ENCODE results near the gene MORN4.
"Not testable (repeated sequence)": the region's sequence is repeated elsewhere in the genome, so short reads cannot be mapped to it uniquely, and the experiment has no call there.

The MORN4 gene

DNA sequence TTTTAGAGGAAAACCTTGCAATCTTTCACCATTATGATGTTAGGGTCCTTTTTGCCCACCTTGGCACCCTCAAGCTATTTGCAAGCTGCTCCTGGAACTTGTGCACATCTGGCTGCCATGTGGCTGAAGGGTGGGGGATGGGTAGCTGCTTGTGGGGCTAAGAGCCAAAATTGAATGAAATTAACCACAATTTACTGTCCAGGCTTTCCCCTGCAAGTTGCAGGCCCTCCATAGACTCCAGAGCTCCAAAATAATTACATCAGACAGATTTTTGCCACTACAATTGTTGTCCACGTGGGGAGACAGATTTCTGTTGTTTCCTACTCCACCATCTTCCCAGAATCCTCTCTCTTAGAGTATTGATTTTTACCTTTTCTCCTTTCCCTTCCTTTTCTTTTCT, 26.3 kb upstream of the MORN4 start:
- no peak for TF ChIP-seq CTCF (IDR thresholded peaks at IDR 0.05; ENCODE audit: low read depth, low read length, missing control alignments)
- in situ Hi-C loops (cut with HindIII; ENCODE audit: low pct_ligation_motif_present, low sequenced_read_pairs): no loop called here
- Histone ChIP-seq H3K27me3 (replicated peaks) (no peaks in the 10 kb centered on the region), H3K4me3 (ENCODE audit: low read depth, low read length) (no peak overlapping the region), H3K27ac (no peak overlapping the region), H3K36me3 (replicated peaks) (peaks cover 38% of the 10 kb centered on the region)
- no peak for DNase-seq

DNA sequence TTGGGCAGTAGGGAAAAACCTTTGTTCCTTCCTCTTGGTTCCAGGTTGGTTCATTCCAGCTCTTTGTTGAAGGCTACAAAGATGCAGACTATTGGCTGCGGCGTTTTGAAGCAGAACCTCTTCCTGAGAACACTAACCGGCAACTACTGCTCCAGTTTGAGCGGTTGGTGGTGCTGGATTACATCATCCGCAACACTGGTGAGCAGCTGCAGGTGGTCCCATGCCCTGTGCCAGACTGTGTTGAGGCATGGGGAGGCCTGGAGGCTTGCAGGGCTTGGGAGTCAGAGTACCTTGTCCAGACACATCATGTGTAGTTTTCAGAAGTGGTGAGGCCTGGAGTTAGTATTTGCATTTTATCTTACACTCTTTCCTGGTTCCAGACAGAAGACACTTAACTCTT, 23.5 kb upstream of the MORN4 start:
- H3K27me3 ChIP-seq (replicated peaks): no peaks in the 10 kb centered on the region
- no peak overlapping the region for H3K4me3 ChIP-seq (ENCODE audit: low read depth, low read length)
- peaks cover 50% of the 10 kb centered on the region for H3K36me3 ChIP-seq (replicated peaks)
- no peak for TF ChIP-seq CTCF (IDR thresholded peaks at IDR 0.05; ENCODE audit: low read depth, low read length, missing control alignments)
- DNase-seq: no peak
- no peak overlapping the region for H3K27ac ChIP-seq
- in situ Hi-C loops (cut with HindIII; ENCODE audit: low pct_ligation_motif_present, low sequenced_read_pairs): no loop called here

DNA sequence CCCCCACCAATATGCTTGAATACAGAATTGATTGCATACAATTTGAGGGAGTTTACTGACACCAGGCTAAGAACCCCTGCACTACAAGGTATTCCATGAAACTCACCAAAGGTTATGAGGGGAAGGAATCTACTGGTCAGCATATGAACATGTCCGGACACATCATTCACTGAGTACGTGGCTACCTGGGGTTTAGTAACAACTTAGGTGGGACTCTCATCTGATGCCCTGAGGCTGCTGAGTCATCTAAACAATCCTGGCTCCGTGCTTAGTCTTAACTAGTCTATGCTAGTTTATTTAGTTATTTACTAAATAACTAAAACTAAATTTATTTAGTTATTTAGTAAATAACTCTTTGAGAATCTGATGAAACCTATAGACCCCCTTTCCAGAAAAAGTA, 18.5 kb upstream of the MORN4 start:
- Histone ChIP-seq H3K27ac (no peak overlapping the region), H3K36me3 (replicated peaks) (peaks cover 49% of the 10 kb centered on the region)

GRCh38 chr10:97650726-97651125, 17.4 kb upstream of the MORN4 start:
- no peak for TF ChIP-seq CTCF (IDR thresholded peaks at IDR 0.05; ENCODE audit: low read depth, low read length, missing control alignments)
- Histone ChIP-seq H3K27me3 (replicated peaks) (no peaks in the 10 kb centered on the region), H3K36me3 (replicated peaks) (peaks cover 48% of the 10 kb centered on the region), H3K4me3 (ENCODE audit: low read depth, low read length) (no peak overlapping the region), H3K27ac (no peak overlapping the region)
- DNase-seq: no peak
- in situ Hi-C loops (cut with HindIII; ENCODE audit: low pct_ligation_motif_present, low sequenced_read_pairs): no loop called here

More for the DNA sequence above, 18.5 kb upstream of the MORN4 start:
- in situ Hi-C loops (cut with HindIII; ENCODE audit: low pct_ligation_motif_present, low sequenced_read_pairs): no loop called here
- TF ChIP-seq CTCF (IDR thresholded peaks at IDR 0.05; ENCODE audit: low read depth, low read length, missing control alignments): no peak
- no peaks in the 10 kb centered on the region for H3K27me3 ChIP-seq (replicated peaks)
- H3K4me3 ChIP-seq (ENCODE audit: low read depth, low read length): no peak overlapping the region
- no peak for DNase-seq

DNA sequence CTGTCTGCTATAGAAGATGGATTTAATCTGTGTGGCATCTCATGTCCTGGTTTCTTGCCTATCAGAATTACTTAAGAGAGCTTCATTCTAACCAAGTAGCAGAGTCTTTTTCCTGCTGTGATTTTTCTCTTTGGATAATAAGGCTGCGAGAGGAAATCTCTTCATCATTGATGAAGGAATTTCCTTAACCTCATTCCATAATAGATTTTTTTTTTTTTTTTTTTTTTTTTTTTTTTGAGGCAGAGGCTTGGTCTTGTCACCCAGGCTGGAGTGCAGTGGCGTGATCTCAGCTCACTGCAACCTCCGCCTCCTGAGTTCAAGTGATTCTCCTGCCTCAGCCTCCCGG, 16.1 kb upstream of the MORN4 start:
- H3K27ac ChIP-seq: peak overlapping the region; percentile 87
- H3K4me3 ChIP-seq (ENCODE audit: low read depth, low read length); in situ Hi-C loops (cut with HindIII; ENCODE audit: low pct_ligation_motif_present, low sequenced_read_pairs); H3K27me3 ChIP-seq (replicated peaks); DNase-seq: not testable (repeated sequence)
- H3K36me3 ChIP-seq (replicated peaks): peaks cover 47% of the 10 kb centered on the region

- peaks cover 46% of the 10 kb centered on the region for H3K36me3 ChIP-seq (replicated peaks)
- in situ Hi-C loops (cut with HindIII; ENCODE audit: low pct_ligation_motif_present, low sequenced_read_pairs): no loop called here
- no peak overlapping the region for H3K4me3 ChIP-seq (ENCODE audit: low read depth, low read length)
- TF ChIP-seq CTCF (IDR thresholded peaks at IDR 0.05; ENCODE audit: low read depth, low read length, missing control alignments): no peak
- DNase-seq: peak; percentile 94
- peak overlapping the region; percentile 87 for H3K27ac ChIP-seq
- no peaks in the 10 kb centered on the region for H3K27me3 ChIP-seq (replicated peaks)
Observed at GRCh38 chr10:97648562-97649404, 15.5 kb upstream of the MORN4 start.
